ENCODE results near the gene SCML1.

Gene SCML1, protein sequence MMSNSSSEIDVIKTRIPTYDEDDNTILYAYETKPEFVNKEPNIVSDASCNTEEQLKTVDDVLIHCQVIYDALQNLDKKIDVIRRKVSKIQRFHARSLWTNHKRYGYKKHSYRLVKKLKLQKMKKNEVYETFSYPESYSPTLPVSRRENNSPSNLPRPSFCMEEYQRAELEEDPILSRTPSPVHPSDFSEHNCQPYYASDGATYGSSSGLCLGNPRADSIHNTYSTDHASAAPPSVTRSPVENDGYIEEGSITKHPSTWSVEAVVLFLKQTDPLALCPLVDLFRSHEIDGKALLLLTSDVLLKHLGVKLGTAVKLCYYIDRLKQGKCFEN

DNA sequence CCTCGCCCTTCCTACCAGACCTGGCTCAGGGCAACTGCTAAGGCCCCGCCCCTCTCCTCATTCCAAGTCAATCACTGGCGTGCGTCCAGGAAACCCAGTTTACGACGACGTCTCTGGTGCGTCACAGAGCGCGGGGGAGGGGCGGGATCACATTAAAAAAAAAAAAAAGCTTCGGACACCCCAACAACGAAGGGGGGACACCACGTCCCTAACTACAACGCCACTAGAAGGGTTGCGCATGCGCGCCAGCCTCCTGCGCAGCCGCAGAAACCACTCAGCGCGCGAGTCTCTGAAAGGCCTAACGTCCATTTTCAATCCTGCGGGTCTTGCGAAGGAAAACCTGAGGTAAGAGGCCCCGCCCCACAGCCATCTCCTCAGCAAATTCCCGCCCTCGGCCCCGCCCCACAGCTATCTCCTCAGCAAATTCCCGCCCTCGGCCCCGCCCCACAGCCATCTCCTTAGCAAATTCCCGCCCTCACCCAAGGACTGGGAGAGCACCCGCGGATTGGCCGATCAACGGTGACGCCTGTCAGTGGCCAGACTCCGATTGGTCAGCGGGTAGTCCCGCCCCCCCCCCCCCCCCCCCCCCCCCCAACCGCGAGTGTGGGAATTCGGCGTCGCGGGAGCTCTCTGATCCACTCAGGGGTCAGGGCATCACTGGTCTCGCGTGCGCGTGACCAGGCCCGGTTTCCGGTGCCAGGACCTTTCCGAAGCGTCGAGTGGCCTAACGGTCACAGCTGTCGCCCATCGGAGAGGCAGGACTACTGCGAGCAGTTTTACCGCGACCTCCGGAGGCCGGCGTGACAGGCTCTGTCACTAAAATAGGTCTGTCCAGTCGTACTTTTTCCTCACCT, at the start of gene SCML1:
SCML1 (plus strand) TSS at position 638 of the 854 bp plus-strand sequence. CDS start 6,694 bp downstream, outside the sequence.
- peak; percentile 79 for DNase-seq (ENCODE audit: low read depth)

DNA sequence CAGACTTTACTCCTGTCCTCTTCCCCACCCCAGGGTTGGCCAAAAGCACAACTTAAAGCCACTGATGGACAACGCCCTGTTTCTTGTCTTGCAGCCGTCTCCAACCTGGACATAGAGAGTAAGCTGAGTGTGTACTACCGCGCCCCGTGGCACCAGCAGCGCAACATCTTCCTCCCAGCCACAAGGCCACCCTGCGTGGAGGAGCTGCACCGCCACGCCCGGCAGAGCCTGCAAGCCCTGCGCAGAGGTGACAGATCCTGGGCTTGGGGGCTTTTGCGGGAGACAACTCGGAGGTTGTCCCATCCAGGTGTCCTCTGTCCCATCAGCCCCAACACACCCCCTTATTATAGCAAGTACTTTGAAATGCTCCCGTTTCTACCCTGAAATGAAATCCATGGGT, 49.6 kb upstream of the SCML1 start:
- no peak for DNase-seq (ENCODE audit: low read depth)

DNA sequence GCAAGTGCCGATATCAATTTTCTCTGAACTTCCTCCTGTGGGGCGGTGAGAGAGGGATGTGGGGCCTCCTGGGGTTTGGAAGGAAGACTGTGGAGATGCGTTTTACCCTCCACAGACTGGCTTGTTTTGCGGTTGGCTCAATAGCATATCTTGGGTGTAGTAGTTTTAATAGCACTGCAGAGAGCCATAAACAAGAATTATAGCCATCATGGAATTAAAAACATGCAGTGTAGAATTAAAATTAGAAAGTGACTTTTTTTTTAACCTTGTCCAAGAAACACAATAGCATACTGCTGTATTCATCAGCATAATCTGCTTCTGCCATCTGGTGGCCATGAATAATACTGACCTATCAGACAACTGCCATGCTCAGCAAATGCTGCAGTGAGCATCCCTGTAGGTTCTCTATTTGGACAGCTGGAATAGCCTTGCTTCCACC, 47.3 kb upstream of the SCML1 start:
- DNase-seq (ENCODE audit: low read depth) = peak; percentile 0

DNA sequence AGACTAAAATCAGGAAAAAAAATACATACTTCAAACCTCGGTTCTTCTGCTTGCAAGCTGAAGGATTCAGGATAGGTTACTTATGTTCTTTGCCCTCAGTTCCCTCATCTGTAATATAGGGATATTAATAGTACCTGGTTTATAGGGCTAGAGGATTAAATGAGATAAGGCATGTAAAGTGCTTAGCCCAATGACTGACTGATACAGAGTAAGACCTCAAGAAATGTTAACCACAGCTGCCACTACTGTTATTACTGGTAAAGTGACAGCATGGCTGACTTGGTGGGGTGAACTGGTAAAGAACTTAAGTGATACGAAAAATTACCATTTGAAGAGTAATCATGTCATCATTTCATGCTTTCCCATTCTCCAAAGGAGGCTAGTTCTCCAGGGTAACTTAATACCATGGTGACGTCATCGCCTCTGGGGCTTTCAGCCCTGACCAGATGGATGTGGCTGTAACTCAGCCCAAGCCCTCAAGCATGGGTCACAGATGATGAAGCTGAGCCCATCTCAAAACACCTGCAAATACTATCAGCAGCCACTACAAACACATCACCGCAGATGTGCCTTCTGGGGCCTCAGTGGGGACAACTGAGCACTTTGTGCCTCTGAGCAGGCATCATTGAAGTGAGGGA, 44.5 kb upstream of the SCML1 start:
- no peak for DNase-seq (ENCODE audit: low read depth)

DNA sequence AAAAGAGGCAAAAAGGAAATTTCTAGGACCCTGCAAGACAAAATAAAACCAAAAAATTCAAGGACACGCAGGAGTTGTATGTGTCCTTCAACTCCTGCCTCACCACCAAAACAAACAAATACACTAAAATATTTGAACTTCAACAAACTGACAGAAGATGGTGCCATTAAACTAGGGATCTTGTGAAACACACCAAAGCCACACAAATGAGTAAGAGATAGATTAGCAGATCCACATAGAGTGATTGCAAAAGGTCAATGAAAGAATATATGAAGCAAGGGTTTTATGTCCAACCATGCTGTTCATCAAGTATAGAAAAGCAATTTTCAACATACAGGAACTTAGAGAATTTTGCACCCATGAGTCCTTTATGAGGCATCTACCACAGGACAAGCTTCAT, 40.1 kb upstream of the SCML1 start:
- no peak for DNase-seq (ENCODE audit: low read depth)

DNA sequence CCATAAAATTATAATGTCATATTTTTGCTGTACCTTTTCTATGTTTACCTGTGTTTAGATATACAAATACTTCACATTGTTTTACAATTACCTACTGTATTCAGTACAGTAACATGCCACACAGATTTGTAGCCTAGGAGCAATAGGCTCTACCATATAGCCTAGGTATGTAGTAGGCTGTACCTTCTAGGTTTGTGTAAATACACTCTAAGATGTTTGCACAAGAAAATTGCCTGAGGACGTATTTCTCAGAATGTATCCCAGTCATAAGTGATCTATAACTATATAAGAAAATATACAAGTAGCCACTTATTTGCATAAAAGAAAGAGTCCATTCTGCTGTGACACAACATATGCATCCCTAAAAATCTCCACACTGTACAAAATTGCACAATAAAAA, 36.3 kb upstream of the SCML1 start:
- no peak for DNase-seq (ENCODE audit: low read depth)

DNA sequence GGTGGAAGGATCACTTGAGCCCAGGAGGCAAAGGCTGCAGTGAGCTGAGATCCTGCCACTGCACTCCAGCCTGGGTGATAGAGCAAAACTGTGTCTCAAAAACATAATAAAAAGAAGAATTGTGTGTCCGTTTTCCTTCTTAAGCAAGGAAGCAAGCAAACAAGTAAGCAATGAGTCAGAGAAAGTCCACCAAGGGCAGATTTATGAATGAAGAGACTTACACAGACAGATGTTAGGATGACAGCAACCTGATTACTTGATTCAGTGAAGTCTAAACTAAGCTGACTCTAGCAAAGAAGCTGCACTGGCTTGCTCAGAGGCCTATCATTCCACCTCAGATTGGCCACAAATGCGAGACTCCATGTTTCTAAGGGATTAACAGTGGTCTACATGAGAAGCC, 34.1 kb upstream of the SCML1 start:
- no peak for DNase-seq (ENCODE audit: low read depth)

DNA sequence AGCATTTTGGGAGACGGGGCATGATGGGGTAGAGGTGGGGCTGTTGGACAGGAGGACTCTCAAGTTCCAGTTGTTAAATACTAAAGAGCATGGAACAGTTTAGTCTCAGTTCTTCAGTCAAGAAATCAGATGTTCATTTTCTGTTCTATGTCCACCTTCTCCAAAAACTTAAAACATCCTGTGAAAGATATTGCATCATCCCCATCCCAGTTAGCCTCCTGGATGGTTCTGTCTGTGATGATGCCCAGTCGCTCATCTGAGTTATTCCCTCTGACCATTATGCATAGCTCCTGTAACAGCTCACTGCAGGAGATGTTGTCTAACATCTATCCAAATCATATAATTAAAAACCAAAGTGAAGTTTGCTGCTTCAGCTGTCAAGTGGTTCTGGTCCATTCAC, 32.1 kb upstream of the SCML1 start:
- no peak for DNase-seq (ENCODE audit: low read depth)

DNA sequence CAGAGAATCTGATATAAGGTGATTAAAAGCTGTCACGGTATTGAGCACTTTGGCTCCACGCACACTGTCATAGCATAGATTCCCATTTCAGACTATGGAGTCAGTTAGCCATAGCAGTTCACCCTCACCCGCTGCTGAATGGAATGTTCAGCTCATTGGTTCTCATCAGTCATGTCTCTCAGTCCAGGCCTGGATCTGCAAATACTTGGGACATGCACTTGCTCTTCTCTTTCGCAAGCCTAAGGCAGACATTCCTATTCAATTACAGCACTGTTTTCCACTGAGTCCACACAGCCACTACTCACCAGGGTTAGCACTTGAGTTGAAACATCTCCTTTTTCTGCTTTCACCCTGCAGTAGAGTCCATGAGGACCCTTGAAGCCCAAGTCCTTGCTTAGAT, 30.6 kb upstream of the SCML1 start:
- no peak for DNase-seq (ENCODE audit: low read depth)

DNA sequence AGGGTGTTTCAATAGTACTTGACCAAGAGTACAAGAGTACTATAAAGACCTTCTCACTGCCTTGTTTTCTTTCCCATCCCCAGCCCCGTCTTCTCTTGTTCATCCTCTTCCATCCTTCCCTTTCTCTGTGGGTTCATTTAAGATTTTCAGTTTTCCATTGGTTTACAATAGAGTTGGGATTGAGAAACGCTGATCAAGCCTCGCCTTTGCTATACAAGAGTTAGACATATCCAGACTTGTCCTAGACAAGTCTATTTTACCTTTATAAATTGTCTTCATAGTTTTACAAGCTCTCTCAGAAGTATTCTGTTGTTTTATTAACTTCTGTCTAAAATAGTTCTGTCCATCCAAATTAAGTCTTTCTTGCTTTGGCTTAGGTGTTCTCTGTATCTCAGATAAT, 29.6 kb upstream of the SCML1 start:
- no peak for DNase-seq (ENCODE audit: low read depth)

DNA sequence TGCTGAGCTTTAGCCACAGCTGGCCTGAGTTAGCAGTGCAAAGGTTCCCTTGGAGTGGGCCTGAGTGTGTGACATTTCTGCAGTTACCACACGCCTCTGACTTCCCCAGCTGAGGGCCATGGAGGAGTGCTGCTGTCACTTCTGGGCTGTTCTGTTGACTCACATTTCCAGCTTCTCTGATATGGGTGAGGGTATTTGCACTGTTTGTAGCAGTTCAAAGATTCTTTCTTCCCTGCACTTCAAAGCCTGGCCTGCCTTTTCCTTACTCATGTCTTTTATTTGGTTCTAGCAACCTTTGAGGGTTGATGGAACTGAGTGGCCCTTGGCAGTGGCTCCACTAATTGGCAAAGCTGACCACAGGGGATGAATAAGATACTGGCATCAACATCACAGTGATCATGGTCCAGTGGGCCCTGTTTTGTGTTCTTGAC, 26.4 kb upstream of the SCML1 start:
- no peak for DNase-seq (ENCODE audit: low read depth)

DNA sequence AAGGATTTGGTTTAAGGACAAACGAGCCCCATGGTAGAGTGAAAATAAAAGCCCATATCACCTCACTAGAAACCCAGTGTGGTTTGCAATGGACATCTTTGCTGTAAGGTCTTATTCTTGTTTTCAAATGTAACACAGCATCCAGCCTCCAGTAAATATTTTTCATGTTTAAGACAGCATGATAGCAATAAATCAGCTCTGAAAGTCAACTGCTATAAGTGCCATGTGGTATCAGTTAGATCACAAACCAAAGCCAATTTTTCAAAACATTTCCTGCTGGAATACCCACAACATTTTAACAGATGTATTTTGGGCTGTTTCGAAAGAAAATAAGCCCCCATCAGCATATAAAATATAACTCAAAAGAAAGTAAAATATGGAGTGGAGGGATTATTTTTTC, 24.0 kb upstream of the SCML1 start:
- no peak for DNase-seq (ENCODE audit: low read depth)

DNA sequence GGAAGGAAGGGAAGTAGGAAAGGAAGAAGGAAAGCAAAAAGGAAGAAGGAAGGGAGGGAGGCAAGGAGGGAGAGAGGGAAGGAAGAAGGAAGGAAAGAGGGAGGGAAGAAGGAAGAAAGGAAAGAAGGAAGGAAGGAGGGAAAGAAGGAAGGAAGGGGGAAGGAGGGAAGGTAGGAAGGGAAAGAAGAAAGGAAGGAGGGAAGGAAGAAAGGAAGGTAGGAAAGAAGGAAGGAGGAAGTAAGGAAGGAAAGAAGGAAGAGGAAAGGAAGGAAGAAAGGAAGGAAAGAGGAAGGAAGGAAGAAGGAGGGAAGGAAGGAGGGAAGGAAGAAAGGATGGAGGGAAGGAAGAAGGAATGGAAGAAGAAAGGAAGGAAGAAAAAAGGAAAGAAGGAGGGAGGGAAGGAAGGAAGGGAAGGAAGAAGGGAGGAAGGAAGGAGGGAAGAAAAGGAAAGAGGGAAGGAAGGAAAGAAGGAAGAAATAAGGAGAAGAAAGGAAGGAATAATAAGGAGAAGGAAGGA, 18.6 kb upstream of the SCML1 start:
- DNase-seq (ENCODE audit: low read depth) = no peak

DNA sequence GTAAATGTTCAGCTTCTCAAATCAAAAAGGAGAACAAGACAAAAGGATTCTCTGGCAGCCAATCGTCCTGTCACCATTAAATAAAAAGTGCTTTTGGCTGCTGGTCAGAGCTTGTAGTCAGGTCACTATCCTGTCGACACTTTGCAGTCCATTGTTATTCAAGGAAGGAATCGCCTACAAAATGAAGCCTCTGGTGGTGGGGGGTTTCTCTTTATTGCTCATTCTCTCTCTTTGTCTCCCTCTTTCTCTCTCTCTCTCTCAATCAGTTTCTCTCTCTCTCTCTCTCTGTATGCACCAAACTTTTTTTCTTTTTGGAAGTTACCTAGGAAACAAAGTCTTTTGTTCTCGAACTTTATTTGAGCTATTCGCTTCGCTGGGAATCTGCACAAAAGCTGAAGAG, 17.6 kb upstream of the SCML1 start:
- DNase-seq (ENCODE audit: low read depth) = no peak

DNA sequence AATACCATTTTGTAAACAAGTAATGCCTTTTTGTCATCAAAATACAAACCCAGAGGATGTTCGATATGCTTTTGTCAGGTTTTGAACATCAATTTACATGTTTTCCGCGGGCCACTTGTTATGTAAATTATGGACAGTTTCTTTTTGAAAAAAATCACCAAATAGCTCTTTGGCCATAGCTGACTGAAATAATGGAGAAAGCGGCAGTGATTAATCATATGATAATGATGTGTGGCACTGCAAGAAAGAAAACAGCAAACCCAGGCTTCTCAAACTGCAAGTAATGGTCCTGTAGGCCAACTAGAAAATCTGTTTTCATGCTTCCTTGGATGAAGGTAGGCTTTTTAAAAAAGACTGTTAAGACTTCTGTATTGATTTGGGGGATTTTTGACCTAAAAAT, 15.6 kb upstream of the SCML1 start:
- no peak for DNase-seq (ENCODE audit: low read depth)

DNA sequence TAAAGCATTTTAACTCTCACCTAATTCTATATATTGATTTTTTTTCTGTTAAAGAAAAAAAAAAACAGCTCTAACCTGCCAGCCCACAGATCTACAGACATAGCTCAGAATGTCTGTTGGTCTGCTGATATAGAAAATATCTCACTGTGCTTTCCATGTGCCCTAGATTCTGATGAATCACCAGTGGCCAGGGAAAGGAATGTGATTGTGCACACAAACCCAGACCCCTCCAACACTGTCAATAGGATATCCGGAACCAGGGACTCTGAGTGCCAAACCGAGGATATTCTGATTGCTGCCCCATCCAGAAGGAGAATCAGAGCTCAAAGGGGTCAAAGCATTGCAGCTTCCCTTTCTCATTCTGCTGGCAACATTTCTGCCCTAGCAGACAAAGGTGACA, 12.1 kb upstream of the SCML1 start:
- no peak for DNase-seq (ENCODE audit: low read depth)

DNA sequence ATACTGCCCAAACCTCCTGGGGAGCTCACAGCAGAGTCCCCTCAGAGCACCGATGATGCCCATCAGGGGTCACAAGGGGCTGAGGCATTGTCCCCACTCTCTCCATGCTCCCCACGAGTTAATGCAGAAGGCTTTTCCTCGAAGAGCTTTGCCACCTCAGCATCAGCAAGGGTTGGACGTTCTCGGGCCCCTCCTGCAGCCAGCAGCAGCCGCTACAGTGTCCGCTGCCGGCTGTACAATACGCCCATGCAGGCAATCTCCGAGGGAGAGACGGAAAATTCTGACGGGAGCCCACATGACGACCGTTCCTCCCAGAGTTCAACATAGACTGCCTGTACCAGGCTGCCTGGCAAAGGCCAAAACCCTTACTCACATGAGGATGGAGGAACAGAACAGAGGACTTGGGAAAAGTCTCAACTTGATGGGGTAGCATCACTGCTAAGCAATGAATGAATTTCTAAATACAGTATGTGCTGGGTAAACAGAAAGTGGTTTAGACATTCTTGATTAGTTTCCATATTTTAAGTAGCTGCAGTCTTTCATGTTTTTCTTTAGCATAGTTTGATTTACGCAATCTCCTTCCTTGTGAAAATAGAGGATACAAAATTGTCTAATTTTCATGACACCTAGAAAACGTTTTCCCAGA, 5.0 kb upstream of the SCML1 start:
- no peak for DNase-seq (ENCODE audit: low read depth)

DNA sequence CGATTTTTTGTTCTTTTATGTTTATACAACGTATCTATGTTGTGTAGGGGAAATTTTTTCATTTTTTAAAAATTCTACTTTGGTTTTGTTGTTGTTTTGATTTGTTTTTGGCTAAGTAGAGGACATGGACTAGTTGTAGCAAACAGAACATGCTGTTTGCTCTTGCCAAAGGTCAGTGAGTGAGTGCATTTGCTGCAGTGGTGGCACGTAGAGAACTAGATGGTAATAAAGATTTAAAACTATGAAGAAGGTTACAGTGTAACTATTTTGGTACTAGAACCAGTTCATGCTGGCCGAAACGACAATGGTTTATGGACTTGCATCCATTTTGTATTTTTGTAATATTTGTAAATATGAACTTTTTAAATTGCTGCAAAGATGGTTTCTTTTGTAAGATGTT, 1.9 kb upstream of the SCML1 start:
- no peak for DNase-seq (ENCODE audit: low read depth)

DNA sequence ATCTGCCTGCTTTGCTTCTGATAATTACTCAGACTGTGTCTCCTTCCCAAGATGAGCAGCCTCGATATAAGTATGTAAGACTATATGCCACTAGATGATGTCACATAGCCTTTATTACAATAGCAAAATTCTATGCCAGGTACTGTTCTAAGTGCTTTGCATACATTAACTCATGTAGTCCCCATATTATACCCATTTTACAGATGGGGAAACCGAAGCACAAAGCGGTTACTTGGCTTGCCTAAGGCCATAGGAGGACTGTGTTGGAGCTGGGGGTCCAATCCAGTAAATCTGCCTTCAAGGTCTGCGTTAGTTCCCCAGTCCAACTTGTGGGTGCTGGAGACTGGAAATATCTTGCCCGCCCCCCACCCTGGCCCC, 826 bp upstream of the SCML1 start:
- no peak for DNase-seq (ENCODE audit: low read depth)

DNA sequence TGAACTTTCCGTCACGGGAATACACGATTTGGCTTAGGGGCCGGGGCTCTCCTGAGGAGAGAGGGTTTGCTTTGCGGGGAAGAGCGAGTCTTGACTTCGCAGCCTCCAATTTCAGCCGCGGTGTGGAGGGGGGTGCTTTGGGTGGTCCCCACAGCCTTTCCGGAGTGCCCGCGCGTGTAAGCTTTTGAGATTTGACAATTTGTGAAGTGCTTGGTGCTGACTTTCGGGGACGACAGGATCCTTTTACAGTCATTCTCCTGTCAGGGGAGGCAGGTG, 355 bp downstream of the SCML1 start:
- DNase-seq (ENCODE audit: low read depth) = no peak

DNA sequence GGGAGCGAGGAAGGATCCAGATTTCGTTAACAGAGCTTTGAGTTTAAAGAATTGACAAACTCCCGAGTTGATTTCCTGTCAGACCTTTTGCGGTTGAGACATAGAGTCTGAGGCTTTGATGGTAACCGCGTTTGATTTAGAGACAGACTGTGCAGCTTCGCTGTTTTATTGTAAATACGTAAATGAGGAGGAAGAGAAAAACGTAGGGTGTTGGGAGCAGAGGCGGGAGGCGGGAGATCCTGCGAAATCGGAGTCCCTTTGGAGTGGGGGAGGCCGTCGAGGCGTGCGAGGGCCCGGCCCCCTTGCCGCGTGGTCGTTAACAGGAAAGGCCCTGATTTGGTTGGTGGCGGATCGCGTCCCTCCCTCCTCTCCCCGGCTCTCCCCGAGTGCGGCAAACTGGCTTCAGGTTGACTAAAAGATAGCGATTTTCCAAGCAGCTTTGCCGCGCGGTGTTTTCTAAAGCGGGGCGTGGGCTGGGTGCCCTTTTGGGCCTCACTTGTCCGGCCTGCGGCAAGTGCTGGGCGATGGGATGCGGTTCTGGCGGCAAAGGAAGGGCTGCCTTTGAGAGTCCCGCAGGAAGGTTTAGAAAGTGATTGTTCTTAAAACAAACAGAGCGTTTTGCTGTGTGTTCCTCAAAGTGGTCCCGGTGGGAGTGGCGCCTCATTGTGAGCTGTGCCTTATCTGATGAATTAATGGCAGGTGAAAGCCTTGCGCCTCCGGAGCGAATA, 857 bp downstream of the SCML1 start:
- DNase-seq (ENCODE audit: low read depth) = no peak

All from stimulated activated CD8-positive, alpha-beta memory T cell treated with anti-CD3 and anti-CD28 coated beads, Interleukin-12 subunit alpha, Interleukin-12 subunit beta, amount 100 ng/mL, for 1 hour (primary cell).